Dermis microvascular lymphatic vessel endothelial cell (primary cell): Measurements from ENCODE around the gene VSIR. TPM values are rescaled to one million over a fixed set of nuclear protein-coding genes. Genes with fewer than 3 reads are reported as not detected.
A peak's percentile ranks its signal among the peaks of the same experiment; 100 is the strongest.

Experiments used
- DNase-seq, 2 donors: peaks; one replicate each; pipeline versions ENCODE4 v3.0.0 to v3.0.0-alpha.2; 2010; ENCODE audit warnings: low read depth in 2 of 2
- total RNA-seq: library from RNA; depleted of rRNA; stranded (reverse); fragments of >200 nt; gene quantifications from 2 replicates; pipeline ENCODE4 v1.2.1, GENCODE V29; 2014

Gene VSIR
- total RNA-seq, 1 donor from 2014 or later = 12.2 TPM

DNA sequence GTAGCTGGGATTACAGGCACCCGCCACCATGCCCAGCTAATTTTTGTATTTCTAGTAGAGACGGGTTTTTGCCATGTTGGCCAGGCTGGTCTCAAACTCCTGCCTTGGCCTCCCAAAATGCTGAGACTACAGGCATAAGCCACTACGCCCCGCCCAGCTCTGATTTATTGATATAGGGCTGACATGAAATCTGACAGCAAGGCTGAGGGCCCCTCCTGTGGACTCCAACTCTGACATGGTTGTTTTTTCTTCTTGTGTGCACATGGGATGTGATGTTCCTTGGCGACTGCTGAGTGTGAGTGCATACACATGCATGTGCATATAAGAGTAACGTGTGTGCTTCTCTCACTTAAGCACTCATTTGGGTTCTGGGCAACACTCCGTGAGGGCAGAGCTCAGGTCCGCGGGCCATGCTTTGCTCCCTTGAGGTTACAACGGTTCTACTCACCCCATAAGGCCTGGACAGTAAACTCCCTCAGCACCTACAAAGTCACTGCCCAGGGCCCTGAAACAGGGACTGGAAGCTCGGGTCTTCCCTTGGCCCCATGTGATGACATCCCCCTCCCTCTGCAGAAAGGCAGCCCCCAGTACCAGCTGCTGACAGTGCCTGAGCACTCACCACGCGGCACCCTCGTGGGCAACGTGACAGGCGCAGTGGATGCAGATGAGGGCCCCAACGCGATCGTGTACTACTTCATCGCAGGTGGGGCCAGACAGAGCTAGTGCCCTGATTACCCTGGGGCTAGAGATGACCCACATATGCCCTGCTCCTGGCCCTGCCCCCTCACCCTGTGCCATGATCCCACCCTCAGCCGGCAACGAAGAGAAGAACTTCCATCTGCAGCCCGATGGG is 33.6 kb upstream of the VSIR start:
- no peak for DNase-seq

DNA sequence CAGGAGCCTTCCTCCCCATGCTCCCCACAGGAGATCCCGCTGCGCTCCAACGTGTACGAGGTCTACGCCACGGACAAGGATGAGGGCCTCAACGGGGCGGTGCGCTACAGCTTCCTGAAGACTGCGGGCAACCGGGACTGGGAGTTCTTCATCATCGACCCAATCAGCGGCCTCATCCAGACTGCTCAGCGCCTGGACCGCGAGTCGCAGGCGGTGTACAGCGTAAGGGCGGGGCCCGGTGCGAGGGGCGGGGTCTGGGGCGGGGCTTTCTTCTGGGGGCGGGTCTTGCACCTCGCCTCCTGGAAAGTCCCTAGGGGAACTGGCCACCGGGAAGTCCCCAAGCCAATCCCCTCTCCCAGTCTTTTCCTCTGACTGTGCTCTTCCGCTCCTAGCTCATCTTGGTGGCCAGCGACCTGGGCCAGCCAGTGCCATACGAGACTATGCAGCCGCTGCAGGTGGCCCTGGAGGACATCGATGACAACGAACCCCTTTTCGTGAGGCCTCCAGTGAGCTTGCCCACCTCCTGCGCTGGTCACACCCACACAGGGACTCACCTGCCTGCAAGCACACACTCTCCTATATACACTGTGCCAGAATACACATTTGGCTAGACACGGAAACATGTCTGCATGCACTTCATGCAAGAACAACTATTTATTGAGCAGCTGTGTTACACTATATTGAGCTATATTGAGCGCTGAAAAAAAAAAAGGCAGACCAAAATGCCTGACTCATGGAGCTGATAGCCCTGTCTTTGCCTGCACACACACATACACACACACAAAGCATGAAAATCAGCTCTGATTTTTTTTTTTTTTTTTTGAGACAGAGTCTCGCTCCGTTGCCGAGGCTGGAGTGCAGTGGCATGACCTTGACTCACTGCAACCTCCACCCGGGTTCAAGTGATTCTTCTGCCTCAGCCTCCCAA is 32.7 kb upstream of the VSIR start:
- DNase-seq = peak in 1 of 2 donors; percentile 68

DNA sequence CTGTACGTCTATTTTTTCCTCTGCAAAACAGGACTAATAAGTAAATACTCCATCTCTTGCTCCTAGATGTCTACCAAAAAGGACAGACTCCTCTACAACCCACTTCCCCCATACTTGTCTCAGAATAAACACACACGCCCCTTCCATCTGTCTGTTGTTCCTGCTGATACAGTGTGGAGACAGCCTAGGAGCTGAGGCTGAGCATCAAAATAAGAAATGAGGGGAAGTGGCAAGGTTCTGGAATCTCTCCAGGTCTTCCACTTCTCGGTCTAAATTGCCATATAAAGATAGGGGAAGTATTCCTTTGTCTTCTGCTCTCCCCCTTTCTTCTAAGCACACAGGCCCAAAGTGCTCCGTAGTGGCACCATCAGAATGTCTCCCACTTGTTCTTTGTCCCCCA is 30.8 kb upstream of the VSIR start:
- DNase-seq = no peak

DNA sequence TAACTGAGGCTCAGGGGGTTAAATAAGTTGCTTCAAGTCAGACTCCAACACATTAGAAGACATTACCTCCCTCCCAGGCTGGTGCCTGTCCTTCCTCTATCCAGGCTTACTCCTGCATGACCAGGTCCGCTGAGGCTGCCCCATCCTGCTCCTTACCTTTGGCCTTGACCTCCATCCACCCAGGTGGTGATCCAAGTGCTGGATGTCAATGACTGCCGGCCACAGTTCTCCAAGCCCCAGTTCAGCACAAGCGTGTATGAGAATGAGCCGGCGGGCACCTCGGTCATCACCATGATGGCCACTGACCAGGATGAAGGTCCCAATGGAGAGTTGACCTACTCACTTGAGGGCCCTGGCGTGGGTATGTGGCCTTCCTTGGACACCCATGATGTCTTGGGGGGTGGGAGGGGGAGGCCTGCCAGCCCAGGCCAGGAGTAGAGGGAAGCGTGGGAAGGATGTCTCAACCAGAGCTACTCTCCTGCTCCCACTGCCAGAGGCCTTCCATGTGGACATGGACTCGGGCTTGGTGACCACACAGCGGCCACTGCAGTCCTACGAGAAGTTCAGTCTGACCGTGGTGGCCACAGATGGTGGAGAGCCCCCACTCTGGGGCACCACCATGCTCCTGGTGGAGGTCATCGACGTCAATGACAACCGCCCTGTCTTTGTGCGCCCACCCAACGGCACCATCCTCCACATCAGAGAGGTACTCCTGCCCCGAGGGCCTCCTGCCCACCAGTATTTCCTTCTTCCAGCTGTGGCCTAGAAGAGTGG is 29.6 kb upstream of the VSIR start:
- no peak for DNase-seq

DNA sequence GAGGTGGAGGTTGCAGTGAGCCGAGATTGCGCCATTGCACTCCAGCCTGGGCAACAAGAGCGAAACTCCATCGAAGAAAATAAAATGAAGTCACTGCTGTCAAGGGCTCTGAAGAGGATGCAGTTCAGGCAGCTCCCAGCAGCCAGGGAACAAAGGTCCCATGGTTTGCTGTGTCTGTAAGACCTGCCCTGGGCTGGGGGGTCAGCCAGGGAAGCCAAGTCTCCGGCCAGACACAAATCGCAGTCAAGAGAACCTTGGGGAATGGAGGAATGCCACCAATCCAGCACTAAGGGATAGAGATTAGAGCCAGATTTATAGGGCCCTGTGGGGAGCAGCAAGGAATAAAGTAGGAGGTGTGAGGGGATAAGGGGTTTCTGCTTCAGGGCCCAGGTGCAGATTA is 28.9 kb upstream of the VSIR start:
- no peak for DNase-seq

DNA sequence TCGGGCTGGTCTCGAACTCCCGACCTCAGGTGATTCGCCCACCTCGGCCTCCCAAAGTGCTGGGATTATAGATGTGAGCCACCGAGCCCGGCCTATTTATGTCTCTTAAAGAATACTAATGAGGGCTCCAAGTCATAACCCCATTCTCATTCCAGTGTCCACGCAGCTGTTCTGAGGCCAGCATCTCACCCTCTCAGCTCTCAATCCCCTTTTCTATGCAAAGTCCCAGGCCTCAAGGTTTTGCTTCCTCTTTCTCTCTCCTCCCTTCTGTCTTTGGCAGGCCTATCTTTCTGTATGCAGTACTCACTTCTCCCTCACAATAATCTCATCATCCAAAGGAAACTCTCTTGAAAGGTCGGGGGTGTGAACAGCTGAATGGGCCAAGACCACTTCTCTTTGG is 28.0 kb upstream of the VSIR start:
- DNase-seq = no peak

DNA sequence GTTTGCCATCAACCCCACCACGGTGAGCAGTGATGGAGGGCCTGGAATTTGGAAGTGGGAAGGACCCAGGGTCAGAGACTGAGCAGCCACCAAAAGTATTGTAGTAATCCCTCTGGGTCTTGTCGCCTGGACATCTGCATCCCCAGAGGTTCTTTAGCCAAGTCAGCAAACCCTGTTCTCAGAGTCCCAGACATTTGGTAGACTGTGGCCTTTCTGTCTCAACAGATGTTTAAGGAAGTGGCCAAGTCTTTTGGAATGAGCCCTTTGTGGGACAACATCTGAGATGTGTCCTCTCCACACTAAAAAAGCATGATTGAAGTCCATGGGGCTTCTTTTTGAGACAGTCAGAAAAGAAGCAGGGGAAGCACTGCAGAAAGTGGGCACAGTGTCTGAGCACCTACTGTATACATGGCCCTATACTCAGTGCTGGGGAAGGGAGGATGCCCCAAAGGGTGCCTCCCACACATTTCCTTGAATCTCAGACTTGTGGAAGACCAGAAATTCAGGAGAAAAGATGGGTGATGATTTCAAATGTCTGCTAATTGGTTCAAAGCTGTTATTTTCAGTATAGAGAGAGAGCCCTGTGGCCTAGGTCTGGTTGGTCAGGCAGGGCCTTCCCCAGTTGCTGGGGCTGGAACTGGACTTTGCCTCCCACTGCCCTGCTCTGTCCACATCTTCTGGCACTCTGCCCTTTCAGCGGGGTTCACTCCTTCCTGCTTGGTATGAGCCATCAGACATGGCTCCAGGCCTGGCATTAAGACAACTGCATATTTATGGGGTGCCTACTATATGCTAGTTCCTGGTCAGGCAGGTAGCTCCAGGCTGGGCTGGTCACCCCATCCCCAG is 26.5 kb upstream of the VSIR start:
- no peak for DNase-seq

DNA sequence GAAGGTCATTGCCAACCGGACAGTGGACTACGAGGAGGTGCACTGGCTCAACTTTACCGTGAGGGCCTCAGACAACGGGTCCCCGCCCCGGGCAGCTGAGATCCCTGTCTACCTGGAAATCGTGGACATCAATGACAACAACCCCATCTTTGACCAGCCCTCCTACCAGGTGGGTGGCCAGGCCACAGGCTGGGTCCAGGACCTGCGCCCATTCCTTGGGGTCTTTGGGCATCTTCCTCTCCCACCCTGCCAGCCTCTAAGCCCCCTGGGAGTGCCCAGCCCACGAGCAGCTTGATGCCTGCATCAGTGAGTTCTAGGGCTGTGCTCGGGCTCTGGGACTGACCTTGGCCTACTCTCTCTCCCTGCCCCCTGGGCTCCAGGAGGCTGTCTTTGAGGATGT is 25.8 kb upstream of the VSIR start:
- no peak for DNase-seq

DNA sequence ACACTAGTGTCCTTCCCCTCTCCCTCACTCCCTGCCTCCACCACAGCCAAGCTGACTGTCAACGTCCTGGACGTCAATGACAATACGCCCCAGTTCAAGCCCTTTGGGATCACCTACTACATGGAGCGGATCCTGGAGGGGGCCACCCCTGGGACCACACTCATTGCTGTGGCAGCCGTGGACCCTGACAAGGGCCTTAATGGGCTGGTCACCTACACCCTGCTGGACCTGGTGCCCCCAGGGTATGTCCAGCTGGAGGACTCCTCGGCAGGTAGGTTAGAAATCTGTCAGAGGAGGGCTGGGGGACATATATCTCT is 24.9 kb upstream of the VSIR start:
- no peak for DNase-seq

DNA sequence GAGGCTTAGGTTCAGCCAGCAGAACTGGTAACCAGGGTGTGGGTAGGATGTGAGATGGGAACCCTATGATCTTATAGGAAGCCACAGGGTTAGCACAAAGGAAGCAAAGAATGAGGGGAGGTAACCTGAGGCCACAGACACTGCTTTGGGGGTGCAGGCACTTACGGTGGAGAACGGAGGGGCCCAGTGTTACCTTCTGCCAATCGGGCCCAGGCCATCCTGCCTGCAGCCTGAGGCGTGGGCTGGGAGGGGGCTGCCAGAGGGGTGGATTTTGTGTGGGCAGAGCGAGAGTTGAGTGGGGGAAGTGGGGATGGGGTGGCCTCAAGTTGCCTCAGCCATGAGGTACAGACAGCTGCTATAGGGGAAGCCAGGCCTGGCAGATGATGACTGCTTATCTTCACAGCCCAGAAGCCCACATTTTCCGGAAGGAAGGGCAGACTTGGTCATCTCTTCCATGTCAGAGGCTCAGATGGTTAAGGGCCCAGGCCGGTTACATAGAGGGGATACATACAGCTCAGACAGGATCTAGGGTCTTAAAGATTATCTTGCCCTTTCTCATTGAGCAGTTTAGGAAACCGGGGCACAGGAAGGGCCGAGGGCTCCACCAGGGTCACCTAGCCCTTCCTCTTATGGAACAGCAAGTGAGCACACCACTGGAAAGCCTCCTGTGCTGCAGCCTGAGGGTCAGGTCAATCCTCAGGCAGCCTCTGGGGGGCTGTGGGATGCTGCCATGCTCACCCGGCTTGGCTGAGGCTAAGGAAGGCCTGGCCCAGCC is 24.4 kb upstream of the VSIR start:
- DNase-seq = peak; percentile 48 to 55

DNA sequence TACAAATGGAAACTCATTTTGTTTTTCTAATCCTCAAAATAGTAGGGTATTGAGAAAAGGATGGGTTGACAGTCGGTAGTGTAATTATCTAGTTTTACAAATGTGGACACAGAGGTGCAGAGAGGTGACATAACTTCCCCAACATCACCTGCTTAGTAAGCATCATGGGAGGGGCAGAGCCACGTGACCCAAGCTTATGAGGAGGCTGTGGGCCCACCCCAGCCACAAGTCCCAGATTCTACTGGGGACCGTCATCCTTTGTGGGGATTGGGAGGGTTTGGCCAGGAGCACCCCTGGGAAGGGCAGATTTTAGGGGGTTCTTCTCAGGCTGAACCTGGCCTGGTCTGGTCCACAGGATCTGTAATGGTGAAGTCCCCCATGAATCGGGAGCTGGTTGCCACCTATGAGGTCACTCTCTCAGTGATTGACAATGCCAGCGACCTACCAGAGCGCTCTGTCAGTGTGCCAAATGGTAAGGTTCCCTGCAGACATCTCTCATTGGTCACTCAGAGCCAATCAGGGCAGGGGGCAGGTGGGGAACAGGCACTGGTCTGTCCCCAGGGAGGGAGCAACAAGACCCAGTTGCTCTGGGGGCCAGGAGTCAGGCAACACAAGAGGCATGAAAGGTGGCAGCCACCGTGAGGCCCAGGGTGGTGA is 23.6 kb upstream of the VSIR start:
- no peak for DNase-seq

DNA sequence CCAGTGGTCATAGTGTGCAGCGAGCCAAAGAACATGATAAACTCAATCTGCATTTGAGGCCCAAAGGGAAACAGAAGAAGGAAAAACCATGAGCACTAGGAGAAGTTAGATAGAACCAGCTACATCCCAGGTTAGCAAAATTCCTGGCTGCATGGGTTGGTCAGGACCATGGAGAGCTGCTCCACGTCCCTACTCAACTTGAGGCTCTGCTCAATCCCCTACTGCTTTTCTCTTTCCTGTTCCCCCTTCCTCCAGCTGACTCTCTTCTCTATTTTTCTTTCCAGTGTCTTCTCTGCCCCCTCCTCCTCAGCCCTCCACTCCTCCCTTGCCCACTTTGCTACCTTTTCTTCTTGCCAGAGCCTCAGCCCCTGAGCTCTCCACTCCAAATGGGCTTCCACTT is 21.9 kb upstream of the VSIR start:
- peak in 1 of 2 donors; percentile 38 for DNase-seq

DNA sequence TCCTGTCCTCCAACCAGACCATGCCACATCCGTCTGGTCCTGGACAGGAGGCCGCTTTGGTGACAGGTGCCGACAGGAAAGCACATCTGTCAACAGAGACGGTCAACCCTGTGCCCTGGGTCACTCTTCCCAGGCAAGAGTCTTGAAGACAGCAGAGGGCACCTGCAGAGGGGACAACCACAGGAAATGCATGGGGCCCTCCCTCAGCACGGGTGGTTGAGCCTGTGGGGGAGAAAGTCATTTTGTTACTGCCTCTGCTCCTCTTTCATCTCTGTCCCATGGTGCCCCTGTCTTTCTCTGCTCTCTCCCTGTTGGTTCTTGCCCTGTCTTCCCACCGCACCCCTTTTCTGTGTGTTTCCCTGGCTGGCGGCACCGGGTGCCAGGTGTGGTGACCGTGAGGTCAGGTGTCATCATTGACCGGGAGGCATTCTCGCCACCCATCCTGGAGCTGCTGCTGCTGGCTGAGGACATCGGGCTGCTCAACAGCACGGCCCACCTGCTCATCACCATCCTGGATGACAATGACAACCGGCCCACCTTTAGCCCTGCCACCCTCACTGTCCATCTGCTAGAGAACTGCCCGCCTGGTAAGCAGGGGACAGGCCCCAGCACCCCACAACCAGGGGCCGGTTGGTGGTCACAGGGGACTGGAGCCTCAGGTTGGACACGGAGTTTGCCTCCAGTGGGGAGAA is 17.6 kb upstream of the VSIR start:
- no peak for DNase-seq

DNA sequence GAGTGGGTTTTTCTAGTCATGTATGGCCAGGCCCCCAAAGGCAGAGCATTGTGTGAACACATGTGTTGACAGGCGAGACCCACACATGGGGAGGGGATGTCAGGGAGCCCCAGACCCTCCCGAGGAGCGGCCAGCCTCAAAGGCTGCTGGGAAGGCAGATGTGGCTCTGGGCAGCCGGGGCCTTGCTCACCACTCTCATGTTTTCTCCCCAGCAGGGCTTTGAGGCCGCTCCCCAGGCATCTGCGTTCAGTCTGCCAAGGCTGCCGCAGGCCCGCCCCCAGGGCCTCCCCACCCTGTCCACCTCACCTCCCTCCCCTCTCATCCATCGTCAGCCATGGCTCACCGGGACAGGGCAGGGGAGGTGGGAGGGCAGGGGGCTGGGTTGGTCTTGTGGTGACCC is 16.6 kb upstream of the VSIR start:
- DNase-seq = no peak

DNA sequence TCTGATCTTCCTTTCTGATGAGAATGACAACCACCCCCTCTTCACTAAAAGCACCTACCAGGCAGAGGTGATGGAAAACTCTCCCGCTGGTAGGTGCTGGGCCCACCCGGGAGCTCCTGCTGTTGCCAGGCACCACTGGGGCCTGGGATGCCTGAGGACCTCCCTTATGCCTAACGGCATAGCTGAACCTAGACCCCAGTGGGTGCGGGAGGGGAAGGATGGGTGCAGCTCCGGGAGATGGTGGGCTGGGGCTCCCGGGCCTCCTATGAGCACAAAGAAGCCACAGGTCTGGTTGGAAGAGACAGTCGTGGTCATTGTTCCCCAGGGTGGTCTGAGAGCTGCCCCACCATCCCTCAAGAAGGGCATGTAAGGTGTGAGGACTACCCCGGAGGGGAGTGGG is 15.6 kb upstream of the VSIR start:
- DNase-seq = no peak

DNA sequence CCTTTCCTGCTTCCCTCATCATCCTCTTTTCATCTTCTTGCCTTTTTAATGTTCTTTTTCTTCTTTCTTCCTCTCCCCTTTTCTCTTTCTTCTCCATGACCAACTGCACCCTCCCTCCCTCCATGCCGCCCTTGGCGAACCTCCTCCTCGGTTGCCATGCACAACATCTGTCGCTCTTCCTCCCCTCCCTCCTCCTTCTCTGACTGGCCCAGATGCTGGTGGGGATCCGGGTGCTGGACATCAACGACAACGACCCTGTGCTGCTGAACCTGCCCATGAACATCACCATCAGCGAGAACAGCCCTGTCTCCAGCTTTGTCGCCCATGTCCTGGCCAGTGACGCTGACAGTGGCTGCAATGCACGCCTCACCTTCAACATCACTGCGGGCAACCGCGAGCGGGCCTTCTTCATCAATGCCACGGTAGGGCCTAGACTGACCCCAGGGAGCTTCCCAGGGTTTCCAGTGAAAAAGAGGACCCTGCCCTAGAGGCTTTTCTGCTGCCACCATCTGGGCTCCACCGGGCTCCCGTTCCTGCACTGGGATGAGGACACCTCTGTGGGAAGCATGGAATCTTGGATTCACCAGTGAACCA is 11.5 kb upstream of the VSIR start:
- no peak for DNase-seq

DNA sequence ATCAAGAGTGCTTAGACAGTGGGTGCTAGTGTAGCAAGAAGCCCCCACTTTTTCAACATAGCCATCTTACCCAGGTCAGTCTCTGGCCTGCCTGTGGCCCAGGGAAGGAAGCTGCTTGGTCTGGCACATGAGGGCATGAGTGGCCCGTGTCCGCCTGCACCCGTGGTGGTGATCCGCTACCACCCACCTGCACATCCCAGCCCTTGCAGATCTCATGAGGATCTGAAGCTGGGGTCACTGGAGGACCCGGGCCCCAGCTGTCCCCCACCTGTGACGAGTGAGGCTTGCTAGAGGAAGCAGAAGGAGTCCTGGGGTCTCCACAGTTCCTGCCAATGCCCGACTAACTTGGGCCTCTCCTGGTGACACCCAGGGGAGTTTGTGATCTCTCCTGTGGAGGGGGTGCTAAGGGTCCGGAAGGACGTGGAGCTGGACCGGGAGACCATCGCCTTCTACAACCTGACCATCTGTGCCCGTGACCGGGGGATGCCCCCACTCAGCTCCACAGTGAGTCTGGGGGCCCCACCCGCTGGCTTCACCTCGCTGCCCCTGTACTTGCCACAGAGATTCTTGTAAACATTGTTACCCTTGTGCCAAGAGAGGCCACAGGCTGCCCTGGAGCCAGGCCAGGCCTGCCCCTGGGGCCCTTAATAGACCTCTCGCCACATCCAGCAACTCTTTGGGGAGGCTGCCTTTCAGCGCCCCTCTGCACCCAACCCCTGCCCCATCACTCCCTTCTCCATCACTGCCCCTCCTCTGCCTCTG is 10.8 kb upstream of the VSIR start:
- no peak for DNase-seq

DNA sequence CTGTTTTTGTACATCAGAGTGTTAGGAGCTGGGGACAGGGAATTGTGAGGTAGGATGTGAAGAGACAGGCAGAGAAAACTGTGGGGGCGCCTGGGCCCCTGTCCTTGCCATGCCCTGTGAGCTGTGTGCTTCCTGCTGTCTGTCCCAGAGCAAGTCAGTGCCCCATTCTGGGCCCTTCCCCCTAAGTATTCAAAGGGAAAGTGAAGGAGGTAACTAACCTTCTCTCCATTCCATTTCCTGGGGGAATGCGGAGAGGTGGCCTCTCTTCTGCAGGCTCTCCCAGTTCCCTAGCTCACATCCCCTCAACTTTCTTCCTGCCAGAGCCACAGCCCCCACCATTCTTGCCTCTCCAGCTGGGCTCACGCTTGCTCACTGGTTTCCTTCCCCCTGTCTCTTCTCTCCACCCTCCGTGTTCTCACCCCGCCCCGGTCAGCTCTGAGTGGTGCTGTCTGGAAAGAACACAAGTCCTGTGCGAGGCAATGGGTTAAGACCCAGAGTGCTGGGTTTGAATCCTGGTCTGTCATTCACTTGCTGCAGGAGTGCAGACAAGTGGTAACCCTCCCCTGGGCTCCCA is 9.7 kb upstream of the VSIR start:
- peak in 1 of 2 donors; percentile 24 for DNase-seq
